Measurements from ENCODE around the gene FAM163B. TPM values are rescaled to one million over a fixed set of nuclear protein-coding genes. Genes with fewer than 3 reads are reported as not detected.
A peak's percentile ranks its signal among the peaks of the same experiment; 100 is the strongest.

FAM163B gene
- total RNA-seq, 2 experiments from 2014 or later, result not detected

GRCh38 chr9:133576031-133576874, 32.9 kb downstream of the FAM163B start:
- peaks cover 2% of the 10 kb centered on the region for H3K4me1 Mint-ChIP-seq
- H3K27me3 Mint-ChIP-seq, result peaks cover 28% of the 10 kb centered on the region
- DNase-seq (no peak), ATAC-seq (ENCODE audit: low read depth) (no peak)
- H3K27ac Mint-ChIP-seq, result no peak overlapping the region
- POLR2A ChIA-PET, result interaction anchor here (0.6 kb wide), 1 partner anchor 534 kb away, joined by 3 read pairs; no protein-coding TSS in a partner anchor
- H3K9me3 Mint-ChIP-seq, result no peaks in the 10 kb centered on the region
- H3K36me3 Mint-ChIP-seq, result no peaks in the 10 kb centered on the region
- H3K4me3 Mint-ChIP-seq, result no peak overlapping the region

- Mint-ChIP-seq H3K36me3 (no peaks in the 10 kb centered on the region), H3K4me3 (no peak overlapping the region), H3K9me3 (no peaks in the 10 kb centered on the region), H3K27ac (no peak overlapping the region), H3K27me3 (peaks cover 21% of the 10 kb centered on the region), H3K4me1 (peaks cover 2% of the 10 kb centered on the region)
- POLR2A ChIA-PET, result interaction anchor here (0.6 kb wide), 1 partner anchor 535 kb away, joined by 3 read pairs; no protein-coding TSS in a partner anchor
- ATAC-seq (ENCODE audit: low read depth) (no peak), DNase-seq (no peak)
Observed at GRCh38 chr9:133575186-133576030, 33.8 kb downstream of the FAM163B start.

DNA sequence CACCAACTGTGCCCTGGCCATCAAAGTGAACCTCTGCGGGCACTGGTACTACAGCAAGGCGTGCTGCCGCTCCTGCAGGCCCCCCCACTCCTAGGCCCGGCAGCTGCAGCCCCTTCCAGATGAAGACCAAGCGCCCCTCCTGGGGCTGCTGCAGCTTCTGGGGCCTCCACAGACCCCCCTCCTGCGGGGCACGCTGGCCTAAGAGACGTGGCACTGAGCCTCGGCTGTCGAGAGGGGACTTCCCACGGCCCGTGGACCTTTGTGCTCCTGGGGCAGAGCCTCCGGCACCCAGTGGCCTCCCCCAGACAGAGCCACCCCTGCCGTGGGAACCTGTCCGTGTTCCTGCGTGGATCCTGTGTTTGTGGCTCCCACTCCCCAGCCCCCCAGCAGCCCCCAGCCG, 34.4 kb downstream of the FAM163B start:
- H3K4me1 Mint-ChIP-seq, result peaks cover 2% of the 10 kb centered on the region
- no peak overlapping the region for H3K27ac Mint-ChIP-seq
- H3K36me3 Mint-ChIP-seq, result no peaks in the 10 kb centered on the region
- no peak overlapping the region for H3K4me3 Mint-ChIP-seq
- ATAC-seq (ENCODE audit: low read depth) (no peak), DNase-seq (no peak)
- POLR2A ChIA-PET, result no interaction called here
- H3K9me3 Mint-ChIP-seq, result no peaks in the 10 kb centered on the region
- peaks cover 15% of the 10 kb centered on the region for H3K27me3 Mint-ChIP-seq

DNA sequence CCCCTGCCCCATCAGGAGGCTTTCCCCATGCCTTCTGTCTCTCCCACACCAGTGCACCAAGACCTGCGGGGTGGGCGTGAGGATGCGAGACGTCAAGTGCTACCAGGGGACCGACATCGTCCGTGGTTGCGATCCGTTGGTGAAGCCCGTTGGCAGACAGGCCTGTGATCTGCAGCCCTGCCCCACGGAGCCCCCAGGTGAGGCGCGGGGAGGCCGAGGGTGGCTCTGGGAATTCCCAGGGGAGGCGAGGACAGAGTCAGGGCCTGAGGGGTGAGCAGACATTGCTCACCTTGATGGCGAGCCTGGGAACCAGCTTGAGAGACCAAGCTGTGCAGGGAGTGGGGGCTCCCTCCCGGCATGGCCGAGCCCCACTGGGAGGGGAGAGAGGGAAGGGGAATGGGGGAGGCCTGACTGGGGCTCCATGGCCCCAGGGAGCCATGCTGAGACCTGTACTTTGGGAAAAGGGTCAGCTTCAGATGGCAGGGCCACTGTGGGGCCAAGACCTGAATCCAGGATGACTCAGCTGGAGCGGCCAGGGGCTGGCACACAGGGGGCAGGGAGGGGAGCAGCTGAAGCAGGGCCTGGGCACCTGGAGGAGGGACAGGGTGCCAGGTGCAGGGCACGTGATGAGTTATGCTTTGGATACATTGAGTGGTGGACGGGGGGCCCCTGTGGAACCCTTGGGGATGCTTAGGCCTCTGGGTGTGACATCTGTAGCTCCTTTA, 35.2 kb downstream of the FAM163B start:
- DNase-seq (no peak), ATAC-seq (ENCODE audit: low read depth) (no peak)
- H3K4me1 Mint-ChIP-seq, result peaks cover 2% of the 10 kb centered on the region
- peaks cover 10% of the 10 kb centered on the region for H3K27me3 Mint-ChIP-seq
- POLR2A ChIA-PET, result no interaction called here
- no peaks in the 10 kb centered on the region for H3K36me3 Mint-ChIP-seq
- H3K4me3 Mint-ChIP-seq, result no peak overlapping the region
- no peak overlapping the region for H3K27ac Mint-ChIP-seq
- no peaks in the 10 kb centered on the region for H3K9me3 Mint-ChIP-seq

DNA sequence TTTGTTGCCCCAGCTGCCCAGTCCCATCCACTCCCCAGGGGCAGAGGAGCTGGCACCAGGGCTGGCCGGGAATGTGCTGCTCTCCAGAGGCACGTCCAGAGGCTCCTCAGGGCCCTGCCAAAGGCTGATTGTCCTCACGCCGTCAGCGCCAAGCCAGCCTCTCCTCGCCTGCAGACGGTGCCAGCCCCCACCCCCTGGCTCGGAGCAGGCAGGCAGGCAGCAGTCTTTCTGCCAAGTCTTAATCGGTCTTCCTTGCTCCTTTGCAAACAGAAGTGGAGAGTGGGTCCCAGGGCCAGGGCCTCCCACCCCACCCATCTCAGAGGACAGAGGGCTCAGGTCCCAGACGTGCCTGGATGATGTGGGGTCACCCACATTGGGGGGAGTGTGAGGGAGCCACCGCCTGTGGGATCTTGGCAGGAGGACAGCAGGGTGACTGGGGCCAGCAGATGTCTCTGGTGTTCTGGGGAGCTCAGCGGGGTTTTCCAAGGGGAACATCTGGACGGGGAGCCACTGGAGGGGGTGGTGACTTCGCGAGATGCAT, 36.3 kb downstream of the FAM163B start:
- Mint-ChIP-seq H3K36me3 (no peaks in the 10 kb centered on the region), H3K9me3 (no peaks in the 10 kb centered on the region), H3K4me3 (no peak overlapping the region), H3K27me3 (peaks cover 5% of the 10 kb centered on the region), H3K27ac (no peak overlapping the region), H3K4me1 (peaks cover 2% of the 10 kb centered on the region)
- POLR2A ChIA-PET, result no interaction called here
- DNase-seq, result no peak
- no peak for ATAC-seq (ENCODE audit: low read depth)

DNA sequence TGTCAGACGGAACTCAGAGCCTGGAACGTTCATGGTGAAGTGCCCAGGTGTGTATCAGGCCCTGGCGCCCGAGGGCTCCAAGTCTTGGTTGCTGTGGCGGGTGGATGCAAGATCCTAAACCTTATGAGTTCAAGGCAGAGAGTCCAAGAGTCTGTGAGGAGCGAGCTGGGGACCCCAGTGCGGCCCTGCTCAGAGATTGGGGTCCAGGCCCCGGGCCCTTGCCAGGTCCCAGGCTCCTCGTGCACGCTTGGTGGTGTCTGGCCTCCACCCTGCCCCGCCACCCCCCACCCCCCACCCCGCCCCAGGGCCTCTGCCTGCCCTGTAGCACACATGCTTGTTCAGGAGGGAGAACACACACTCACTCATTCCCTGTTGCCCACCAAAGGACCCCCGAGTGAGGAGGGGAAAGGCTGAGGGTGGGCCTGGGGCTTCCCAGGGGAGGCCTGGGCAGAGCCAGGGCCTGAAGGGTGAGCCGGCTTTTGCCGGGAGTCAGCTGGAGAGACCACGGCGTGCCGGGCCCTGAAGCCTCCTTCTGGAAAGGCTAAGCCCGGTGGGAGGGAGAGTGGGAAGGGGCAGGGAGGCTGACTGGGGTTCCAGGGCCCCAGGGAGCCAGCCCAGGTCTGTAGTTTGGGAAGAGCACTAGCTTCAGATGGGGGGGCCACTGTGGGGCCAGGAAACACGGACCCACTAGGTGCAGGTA, 37.1 kb downstream of the FAM163B start:
- Mint-ChIP-seq H3K4me1 (peaks cover 2% of the 10 kb centered on the region), H3K9me3 (no peaks in the 10 kb centered on the region), H3K4me3 (no peak overlapping the region), H3K27ac (no peak overlapping the region), H3K36me3 (no peaks in the 10 kb centered on the region), H3K27me3 (no peaks in the 10 kb centered on the region)
- POLR2A ChIA-PET, result no interaction called here
- DNase-seq, result no peak
- ATAC-seq (ENCODE audit: low read depth), result no peak

GRCh38 chr9:133571391-133571890, 37.7 kb downstream of the FAM163B start:
- Mint-ChIP-seq H3K9me3 (no peaks in the 10 kb centered on the region), H3K4me3 (no peak overlapping the region), H3K27ac (no peak overlapping the region), H3K36me3 (no peaks in the 10 kb centered on the region), H3K4me1 (no peaks in the 10 kb centered on the region), H3K27me3 (no peaks in the 10 kb centered on the region)
- ATAC-seq (ENCODE audit: low read depth), result no peak
- POLR2A ChIA-PET, result no interaction called here
- DNase-seq, result no peak

- DNase-seq (no peak), ATAC-seq (ENCODE audit: low read depth) (no peak)
- no peaks in the 10 kb centered on the region for H3K27me3 Mint-ChIP-seq
- H3K4me1 Mint-ChIP-seq, result no peaks in the 10 kb centered on the region
- no peaks in the 10 kb centered on the region for H3K9me3 Mint-ChIP-seq
- POLR2A ChIA-PET, result no interaction called here
- H3K36me3 Mint-ChIP-seq, result no peaks in the 10 kb centered on the region
- H3K27ac Mint-ChIP-seq, result no peak overlapping the region
- no peak overlapping the region for H3K4me3 Mint-ChIP-seq
Observed at GRCh38 chr9:133570691-133571080, 38.5 kb downstream of the FAM163B start.

GRCh38 chr9:133569891-133570690, 39.1 kb downstream of the FAM163B start:
- no peaks in the 10 kb centered on the region for H3K36me3 Mint-ChIP-seq
- H3K27ac Mint-ChIP-seq, result no peak overlapping the region
- H3K4me1 Mint-ChIP-seq, result no peaks in the 10 kb centered on the region
- DNase-seq (no peak), ATAC-seq (ENCODE audit: low read depth) (peak; percentile 12)
- H3K4me3 Mint-ChIP-seq, result no peak overlapping the region
- H3K9me3 Mint-ChIP-seq, result no peaks in the 10 kb centered on the region
- POLR2A ChIA-PET, result interaction anchor here (0.8 kb wide), 1 partner anchor 14 kb away, joined by 3 read pairs; no protein-coding TSS in a partner anchor
- H3K27me3 Mint-ChIP-seq, result no peaks in the 10 kb centered on the region

- ATAC-seq (ENCODE audit: low read depth) (no peak), DNase-seq (no peak)
- no peaks in the 10 kb centered on the region for H3K36me3 Mint-ChIP-seq
- H3K27ac Mint-ChIP-seq, result no peak overlapping the region
- H3K9me3 Mint-ChIP-seq, result no peaks in the 10 kb centered on the region
- no peaks in the 10 kb centered on the region for H3K4me1 Mint-ChIP-seq
- POLR2A ChIA-PET, result interaction anchor here (0.8 kb wide), 1 partner anchor 15 kb away, joined by 3 read pairs; no protein-coding TSS in a partner anchor
- no peak overlapping the region for H3K4me3 Mint-ChIP-seq
- H3K27me3 Mint-ChIP-seq, result no peaks in the 10 kb centered on the region
Observed at GRCh38 chr9:133569121-133569785, 39.9 kb downstream of the FAM163B start.

DNA sequence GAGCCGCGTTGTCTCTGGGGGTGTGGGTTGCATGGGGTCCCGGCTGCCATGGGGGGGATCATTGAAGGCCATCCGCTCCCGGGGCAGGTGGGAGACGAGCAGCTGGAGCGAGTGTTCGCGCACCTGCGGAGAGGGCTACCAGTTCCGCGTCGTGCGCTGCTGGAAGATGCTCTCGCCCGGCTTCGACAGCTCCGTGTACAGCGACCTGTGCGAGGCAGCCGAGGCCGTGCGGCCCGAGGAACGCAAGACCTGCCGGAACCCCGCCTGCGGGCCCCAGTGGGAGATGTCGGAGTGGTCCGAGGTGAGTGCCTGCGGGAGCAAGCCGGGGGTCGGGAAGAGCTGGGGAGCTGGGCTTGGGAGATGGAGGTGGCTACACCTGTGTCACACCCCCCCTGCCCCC, 41.0 kb downstream of the FAM163B start:
- no peaks in the 10 kb centered on the region for H3K9me3 Mint-ChIP-seq
- H3K36me3 Mint-ChIP-seq, result no peaks in the 10 kb centered on the region
- H3K27me3 Mint-ChIP-seq, result no peaks in the 10 kb centered on the region
- DNase-seq (no peak), ATAC-seq (ENCODE audit: low read depth) (no peak)
- H3K4me3 Mint-ChIP-seq, result no peak overlapping the region
- no peaks in the 10 kb centered on the region for H3K4me1 Mint-ChIP-seq
- no peak overlapping the region for H3K27ac Mint-ChIP-seq
- POLR2A ChIA-PET, result no interaction called here

Data from activated naive CD8-positive, alpha-beta T cell treated with anti-CD3 and anti-CD28 coated beads, Interleukin-2, amount 10 ng/mL, durations not matched to agents 7 days and 5 days (primary cell).